Fibroblast of upper back skin (primary cell): Measurements from ENCODE around the gene NCLN.
"Not testable (repeated sequence)": the region's sequence is repeated elsewhere in the genome, so short reads cannot be mapped to it uniquely, and the experiment has no call there.

Source experiments
- DNase-seq: peaks from one replicate; pipeline ENCODE4 v3.0.0-alpha.2; 2013

NCLN gene, protein sequence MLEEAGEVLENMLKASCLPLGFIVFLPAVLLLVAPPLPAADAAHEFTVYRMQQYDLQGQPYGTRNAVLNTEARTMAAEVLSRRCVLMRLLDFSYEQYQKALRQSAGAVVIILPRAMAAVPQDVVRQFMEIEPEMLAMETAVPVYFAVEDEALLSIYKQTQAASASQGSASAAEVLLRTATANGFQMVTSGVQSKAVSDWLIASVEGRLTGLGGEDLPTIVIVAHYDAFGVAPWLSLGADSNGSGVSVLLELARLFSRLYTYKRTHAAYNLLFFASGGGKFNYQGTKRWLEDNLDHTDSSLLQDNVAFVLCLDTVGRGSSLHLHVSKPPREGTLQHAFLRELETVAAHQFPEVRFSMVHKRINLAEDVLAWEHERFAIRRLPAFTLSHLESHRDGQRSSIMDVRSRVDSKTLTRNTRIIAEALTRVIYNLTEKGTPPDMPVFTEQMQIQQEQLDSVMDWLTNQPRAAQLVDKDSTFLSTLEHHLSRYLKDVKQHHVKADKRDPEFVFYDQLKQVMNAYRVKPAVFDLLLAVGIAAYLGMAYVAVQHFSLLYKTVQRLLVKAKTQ

DNA sequence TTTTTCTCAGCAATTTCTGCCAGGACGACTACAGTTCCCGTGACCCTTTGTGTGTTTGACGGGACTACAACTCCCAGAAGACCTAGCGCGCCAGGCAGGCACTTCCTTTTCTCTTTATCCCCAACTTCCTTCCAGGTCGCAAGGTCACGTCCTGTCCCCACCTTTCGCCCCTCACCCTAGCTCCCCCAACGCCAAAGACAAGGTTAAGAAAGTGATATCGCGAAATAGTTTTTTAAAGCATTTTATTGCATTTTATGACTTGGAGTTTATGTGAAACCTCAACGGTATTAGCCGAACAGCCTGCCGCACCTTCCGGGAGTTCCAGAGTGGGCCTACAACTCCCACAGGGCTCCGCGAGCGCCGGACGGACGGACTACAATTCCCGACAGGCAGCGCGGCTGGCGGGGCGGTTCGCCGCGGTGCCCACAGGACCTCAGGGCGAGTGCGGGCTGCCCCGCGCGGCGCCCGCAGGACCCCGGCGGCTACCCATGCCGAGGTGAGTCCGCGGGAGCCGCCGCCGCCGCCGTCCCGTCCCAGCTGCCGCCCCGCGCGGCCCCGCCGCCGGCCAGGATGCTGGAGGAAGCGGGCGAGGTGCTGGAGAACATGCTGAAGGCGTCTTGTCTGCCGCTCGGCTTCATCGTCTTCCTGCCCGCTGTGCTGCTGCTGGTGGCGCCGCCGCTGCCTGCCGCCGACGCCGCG is at the start of gene NCLN:
TSS of gene NCLN (plus strand) at position 470 of the 699 bp plus-strand sequence. CDS start at position 571, 101 bp downstream.
- DNase-seq = peak; percentile 91

DNA sequence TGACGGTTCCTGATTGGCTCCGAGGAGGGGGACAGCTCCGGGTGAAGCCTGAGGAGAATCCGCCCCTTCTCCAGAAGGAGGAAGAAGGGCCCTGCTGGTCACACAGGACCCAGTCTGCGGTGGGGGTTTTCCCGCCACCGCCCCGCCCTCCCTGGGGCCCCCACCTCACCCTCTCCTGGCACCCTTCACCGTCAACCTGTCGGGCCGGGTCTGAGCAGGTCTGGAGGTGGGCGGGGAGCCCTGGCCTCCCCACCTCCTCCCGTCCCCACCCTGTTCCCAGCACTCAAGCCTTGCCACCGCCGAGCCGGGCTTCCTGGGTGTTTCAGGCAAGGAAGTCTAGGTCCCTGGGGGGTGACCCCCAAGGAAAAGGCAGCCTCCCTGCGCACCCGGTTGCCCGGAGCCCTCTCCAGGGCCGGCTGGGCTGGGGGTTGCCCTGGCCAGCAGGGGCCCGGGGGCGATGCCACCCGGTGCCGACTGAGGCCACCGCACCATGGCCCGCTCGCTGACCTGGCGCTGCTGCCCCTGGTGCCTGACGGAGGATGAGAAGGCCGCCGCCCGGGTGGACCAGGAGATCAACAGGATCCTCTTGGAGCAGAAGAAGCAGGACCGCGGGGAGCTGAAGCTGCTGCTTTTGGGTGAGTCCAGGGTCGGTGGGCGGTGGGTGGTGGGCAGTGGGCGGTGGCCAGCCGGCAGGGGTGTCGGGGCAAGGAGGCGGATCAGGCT is 49.6 kb upstream of the NCLN start, which contains the start of gene GNA15:
TSS of gene GNA15 (plus strand) at position 73 of the 723 bp plus-strand sequence. CDS start at position 491, 418 bp downstream.
- no peak for DNase-seq

DNA sequence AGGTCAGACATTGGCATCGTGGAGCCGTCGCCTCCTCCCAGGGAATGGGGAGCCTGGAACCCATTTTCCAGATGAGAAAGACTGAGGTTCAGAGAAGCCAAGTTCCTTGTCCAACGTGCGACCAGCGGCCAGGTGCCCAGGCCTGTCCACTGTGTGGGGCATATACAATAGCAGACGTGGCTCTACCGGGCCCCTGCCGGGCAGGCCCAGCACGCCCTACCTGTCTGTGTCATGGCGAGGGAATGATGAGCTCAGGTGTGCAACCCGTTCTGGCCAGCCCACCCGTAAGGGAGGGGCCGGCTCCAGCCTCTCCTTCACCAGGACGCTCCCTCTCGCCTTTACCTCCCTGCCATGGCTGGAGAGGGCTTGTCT is 49.1 kb upstream of the NCLN start:
- no peak for DNase-seq

DNA sequence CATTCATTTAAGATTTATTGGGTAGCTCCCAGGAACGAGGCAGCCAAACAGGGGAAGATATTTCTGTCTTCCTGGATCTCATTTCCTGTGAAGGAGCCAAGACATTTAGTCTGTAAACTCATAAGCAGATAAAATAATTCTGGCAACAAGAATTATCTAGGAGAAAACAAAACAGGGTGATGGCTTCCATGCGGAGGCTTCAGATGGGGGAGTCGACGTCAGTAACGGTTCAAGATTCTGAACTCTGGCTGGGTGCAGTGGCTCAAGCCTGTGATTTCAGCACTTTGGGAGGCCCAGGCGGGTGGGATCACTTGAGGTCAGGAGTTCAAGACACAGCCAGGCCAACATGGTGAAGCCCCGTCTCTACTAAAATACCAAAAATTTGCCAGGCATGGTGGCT is 48.6 kb upstream of the NCLN start:
- DNase-seq = no peak

DNA sequence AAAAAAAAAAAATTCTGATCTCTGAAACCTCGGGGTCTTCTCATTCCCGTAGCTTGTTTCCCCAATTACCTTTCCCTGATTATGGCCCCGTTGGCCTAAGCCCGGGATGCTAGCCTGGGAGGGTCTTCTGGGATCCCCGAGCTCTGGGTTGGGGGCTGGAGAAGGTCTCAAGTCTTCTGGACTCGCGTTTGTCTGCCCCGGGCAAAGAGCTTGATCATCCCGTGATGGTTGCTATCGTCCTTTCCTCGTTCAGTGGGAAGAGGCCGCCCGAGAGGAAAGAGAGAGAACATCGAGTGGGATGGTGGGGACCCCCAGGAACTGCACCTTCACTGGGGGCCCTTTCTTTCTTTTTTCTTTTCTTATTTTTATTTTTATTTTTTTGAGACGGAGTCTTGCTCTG is 47.5 kb upstream of the NCLN start:
- no peak for DNase-seq

DNA sequence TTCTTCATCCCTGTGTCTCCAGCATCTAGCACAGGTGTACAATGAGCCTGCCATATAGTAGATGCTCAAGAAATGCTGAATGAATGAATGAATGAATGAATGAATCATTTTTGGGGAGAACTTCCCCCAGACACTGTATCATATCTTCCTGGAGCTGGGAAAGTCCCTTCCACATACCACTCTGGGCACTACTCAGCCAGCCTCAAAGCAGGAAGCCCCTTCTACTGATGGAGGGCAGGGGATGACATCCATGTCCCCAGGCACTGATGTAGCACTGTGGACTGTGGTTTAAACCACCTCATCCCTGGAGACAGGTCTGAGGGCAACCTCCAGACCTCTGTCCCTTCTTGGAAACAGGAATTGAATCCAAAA is 45.1 kb upstream of the NCLN start:
- DNase-seq = no peak

DNA sequence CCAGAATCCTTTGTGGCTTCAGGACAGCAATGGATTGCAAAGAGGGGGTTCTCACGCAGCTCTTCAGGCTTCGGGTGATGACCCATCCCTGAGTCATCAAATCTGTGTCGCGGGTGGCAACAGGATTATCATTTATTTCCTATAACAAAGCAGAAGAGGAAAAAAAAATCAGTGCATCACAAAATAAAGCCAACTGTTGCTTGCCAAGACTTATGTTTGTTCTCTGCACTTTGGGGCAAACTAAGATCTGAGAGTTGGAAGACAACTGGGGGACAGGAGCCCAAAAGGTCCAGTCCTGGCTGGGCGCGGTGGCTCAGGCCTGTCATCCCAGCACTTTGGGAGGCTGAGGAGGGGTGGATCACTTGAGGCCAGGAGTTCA is 43.4 kb upstream of the NCLN start:
- DNase-seq = peak; percentile 79

DNA sequence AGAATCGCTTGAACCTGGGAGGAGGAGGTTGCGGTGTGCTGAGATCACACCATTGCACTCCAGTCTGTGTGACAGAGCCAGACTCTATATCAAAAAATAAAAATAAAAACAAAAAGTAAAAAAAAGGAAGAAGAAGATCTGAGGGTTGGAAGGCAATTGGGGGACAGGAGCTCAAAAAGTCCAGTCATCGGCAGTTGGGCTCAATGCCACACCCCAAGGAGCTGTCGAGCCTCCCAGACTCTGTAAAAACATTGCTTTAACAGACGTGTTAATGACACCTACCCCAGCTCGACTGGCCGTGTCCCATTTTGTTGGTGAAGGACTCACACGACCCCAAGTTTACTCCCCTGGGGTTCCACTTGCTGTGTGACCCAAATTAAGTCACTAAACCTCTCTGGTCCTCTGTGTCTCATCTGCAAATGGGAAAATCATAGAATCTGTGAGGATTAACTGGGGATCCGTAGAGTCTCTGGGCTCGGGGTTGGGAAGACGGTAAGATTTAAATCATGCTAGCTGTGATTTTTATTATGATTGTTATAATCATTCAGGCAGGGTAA is 42.9 kb upstream of the NCLN start:
- DNase-seq = no peak

DNA sequence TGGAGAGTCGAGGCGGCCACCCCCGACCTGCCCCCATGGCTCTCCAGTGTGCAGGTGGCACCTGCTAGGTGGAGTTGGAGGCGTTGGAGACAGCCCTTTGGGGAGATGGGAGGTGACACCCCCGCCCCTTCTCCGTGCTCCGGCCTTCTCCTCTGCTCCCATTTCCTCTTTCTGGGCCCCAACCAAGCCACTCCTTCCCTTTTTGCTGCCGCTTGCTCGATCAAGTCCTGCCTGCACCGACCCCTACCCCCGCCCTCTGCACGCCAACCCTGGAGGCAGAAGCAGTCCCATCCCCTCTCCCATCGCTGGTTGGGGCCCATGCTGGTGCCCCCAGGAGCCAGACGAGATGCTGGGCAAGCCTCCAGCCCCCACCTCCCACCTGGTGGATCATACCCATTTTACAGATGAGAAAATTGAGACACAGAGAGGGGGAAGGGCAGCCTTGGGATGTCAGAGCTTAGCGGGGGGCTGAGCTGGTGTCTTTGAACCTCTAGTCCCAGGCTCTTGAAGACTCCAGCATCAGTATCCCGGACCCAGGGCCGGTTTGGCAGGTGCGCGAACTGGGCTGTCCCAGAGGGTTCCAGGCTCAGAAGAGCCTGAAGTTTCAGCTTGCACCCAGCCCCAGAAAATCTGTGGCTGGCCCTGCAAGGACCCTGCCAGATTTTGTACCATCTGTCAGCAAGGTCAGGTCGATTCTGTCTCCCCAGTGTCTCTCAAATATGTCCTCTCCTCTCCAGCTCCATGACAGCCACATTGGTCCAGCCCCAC is 39.6 kb upstream of the NCLN start:
- no peak for DNase-seq

DNA sequence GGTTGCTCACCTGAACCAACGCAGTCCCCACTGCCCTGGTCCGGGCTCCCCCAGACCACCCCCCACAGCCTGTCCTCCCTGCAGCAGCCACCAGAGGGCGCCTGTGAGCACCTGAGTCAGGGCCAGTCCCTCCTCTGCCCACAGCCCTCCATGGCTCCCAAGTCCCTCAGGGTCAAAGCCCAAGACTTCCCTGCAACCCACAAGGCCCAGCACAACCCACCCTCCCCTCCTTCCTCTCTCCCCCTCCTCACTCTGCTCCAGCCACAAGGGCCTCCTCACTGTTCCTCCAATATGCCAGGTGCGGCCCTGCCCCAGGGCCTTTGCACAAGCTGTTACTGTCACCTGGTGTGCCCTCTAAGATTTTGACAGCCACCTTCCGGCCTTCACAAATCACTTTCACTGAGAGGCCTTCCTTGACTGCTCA is 39.0 kb upstream of the NCLN start:
- no peak for DNase-seq

DNA sequence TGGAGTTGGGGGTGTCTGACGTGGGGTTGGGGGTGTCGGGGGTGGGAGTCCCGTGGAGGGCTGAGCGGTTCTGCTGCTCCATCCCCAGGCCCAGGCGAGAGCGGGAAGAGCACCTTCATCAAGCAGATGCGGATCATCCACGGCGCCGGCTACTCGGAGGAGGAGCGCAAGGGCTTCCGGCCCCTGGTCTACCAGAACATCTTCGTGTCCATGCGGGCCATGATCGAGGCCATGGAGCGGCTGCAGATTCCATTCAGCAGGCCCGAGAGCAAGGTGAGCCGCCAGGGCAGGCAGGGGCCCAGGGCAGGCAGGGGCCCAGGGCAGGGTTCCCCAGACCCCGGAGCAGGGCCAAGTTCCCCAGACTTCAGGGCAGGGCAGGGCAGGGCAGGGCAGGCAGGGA is 37.2 kb upstream of the NCLN start:
- DNase-seq = no peak

DNA sequence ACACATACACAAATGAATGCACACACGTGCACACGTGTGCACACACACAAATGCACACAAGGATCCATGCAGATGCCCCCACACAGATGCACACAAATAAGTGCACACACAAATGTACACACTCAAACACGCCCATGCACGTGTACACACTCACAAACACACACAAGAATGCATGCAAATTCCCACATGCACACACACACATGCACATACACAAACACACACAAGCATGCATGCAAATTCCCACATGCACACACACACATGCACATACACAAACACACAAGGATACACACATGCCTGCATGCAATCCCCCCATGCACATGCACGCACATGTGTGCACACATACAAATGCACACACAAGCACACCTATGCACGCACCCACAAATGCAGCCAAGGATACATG is 36.6 kb upstream of the NCLN start:
- DNase-seq = no peak

DNA sequence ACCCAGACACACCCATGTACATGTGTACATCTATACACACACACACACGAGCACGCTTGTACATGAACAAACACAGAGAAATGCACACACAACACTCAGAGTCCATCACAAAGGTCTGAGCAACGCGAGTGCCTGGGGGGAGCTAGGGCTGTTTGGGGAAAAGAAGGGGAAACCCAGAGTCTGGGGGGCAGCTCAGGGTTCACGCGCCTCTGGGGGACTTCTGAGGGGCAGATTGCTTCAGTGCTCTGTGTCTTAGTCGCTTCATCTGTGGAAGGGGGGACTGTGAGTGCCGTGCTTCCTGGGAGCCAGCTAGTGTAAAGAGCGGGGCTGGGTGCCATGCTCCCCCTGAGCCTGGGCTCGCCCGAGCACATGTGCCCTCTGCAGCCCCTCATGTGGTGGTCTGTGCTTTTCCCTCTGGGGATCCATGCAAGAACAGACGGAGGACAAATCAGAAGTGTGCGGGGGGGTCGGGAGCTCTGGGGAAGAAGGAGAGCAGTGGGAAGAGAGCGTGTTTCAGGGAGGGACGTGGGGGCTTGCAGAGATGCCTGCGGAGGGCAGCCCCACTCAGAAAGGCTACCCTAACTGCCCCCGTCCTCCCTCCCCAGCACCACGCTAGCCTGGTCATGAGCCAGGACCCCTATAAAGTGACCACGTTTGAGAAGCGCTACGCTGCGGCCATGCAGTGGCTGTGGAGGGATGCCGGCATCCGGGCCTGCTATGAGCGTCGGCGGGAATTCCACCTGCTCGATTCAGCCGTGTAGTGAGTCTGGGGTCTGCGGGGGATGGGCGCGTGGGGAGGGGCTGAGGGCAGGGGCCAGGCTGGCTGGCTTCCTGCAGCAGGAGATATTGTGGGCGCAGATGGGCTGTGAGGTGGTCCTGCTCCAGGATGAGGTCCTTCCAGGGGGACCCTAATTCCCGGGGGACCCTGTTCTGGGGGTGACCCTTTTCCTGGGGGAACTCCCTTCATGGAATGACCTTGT is 35.9 kb upstream of the NCLN start:
- no peak for DNase-seq

DNA sequence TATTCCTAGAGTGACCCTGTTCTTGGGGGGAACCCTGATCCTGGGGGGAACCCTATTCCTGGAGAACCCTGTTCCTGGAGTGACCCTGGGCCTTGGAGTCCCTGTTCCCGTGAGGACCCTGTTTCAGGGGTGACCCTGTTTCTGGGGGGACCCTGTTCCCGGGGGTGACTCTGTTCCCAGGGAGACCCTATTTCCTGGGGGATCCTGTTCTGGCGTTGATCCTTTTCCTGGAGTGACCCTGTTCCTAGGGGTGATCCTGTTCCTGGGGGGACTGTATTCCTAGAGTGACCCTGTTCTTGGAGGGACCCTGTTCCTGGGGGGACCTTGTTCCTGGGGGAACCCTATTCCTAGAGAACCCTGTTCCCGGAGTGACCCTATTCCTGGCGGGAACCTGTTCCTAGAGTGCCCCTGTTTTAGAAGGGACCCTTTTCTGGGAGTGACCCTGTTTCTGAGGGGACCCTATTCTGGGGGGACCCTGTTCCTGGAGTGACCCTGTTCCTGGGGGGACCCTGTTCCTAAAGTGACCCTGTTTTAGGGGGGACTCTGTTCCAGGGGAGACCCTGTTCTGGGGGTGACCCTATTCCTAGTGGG is 34.9 kb upstream of the NCLN start:
- no peak for DNase-seq

DNA sequence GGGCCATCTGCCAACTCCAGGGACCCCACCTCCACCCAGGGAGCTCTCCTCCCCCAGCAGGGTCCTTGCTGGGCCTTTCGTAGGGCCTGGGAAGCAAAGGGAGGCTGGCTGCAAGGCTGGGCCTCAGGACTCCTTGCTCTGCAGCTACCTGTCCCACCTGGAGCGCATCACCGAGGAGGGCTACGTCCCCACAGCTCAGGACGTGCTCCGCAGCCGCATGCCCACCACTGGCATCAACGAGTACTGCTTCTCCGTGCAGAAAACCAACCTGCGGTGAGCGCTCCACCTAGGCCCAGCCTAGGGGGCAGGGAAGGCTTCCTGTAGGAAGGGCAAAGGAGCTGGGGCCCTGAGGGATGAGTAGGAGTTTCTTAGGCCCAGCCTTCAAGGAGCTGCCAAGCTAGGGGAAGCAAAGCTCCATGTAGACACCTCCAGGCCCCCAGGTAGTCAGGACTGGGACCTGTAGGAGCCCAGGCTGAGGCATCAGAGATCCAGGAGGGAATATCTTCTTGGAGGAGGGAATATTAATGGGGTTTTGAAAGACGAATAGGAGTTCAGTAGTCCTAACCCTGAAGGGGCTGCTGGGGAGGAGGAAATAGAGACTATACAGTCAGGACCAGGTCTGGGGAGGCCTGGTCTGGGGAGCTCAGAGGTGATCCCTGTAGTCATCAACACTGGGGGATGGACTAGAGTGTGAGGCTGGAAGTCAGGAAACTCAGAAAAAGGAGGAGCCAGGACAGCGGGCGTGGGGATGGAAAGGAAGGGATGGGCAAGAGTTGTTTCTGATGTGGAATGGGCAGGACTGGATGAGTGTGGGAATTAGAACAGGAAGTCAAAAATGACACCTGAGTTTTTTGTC is 33.9 kb upstream of the NCLN start:
- DNase-seq = no peak

DNA sequence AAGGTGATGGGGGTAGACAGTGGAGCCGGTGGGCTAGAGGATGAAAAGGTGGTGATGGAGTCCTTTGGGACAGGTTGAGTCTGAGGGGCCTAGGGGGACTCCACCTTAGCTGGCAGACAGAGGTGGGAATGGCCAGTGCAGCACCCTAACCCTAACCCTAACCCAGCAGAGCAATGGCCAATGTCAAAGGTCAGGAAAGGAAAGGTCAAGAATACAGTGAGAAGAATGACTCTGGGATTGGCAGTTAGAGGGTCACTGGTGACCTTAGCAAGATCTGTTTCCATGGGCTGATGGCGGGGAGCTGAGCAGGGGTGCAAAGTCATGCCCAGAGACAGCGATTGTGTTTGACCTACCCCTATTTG is 33.3 kb upstream of the NCLN start:
- no peak for DNase-seq

DNA sequence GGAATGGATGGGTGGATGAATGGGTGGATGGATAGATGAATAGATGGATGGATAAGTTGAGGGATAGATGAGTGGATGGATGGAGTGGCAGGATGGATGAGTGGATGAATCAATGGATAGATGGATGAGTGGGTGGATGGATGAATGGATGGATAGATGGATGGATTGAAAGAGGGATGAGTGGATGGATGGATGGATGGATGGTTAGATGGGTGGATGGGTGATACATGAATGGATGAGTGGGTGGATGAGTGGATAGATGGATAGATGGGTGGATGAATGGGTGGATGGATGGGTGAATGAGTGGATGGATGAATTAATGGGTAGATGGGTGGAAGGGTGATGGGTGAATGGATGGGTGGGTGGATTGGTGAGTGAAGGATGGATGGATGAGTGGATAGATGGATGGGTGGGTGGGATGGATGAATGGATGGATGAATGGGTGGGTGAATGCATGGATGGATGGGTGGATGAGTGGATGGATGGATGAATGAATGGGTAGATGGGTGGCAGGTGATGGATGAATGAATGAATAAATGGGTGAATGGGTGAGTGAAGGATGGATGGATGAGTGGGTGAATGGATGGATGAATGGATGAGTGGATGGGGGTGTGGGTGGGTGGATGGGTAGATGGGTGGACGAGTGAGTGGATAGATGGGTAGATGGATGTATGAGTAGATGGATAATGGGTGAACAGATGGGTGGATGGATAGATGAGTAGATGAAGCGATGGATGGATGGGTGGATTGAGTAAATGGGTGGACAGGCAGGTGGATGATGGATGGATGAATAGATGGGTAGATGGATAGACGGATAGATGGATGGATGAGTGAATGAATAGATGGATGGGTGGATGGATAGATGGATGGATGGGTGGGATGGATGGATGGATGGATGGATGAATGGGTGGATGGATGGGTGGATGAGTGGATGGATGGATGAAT is 32.2 kb upstream of the NCLN start:
- DNase-seq = no peak

DNA sequence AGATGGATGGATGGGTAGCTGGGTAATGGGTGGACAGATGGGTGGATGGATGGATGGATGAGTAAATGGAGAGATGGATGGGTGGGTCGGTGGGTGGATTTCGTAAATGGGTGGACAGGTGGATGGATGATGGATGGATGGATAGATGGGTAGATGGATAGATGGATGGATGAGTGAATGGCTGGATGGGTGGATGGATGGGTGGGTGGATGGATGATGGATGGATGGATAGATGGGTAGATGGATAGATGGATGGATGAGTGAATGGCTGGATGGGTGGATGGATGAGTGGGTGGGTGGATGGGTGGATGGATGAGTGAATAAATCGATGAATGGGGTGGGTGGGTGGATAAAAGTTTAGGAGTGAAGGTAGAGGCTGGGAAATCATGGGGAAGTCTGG is 31.3 kb upstream of the NCLN start:
- not testable (repeated sequence) for DNase-seq
